NCI-H82 treated with DMSO at 0.1 percent for 48 hours (cell line): ENCODE data around the gene SLC16A3.
A peak's percentile ranks its signal among the peaks of the same experiment; 100 is the strongest.

Source experiments
- DNase-seq: peaks from one replicate; lab custom pipeline; 2025; ENCODE audit not compliant: unreplicated experiment; lab: John Stamatoyannopoulos, UW

The SLC16A3 gene

DNA sequence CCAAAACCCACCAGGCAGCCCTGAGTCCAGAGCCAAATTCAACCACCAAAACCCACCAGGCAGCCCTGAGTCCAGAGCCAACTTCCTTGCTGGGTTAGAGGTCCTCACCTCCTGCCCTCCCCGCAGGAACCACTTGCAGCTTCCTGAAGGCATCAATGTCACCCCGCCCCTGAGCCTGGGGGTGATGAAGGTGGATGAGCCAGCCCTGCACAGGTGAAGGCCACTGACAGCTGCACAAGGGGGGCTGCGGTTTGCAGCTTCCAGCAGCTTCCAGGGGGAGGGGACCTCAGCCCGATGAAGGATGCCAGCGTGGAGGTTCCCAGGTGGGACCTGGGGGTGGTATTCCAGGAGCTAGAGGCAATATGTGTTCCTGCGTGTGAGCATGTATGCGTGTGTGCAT lies 52.2 kb downstream of the SLC16A3 start:
- DNase-seq: no peak

DNA sequence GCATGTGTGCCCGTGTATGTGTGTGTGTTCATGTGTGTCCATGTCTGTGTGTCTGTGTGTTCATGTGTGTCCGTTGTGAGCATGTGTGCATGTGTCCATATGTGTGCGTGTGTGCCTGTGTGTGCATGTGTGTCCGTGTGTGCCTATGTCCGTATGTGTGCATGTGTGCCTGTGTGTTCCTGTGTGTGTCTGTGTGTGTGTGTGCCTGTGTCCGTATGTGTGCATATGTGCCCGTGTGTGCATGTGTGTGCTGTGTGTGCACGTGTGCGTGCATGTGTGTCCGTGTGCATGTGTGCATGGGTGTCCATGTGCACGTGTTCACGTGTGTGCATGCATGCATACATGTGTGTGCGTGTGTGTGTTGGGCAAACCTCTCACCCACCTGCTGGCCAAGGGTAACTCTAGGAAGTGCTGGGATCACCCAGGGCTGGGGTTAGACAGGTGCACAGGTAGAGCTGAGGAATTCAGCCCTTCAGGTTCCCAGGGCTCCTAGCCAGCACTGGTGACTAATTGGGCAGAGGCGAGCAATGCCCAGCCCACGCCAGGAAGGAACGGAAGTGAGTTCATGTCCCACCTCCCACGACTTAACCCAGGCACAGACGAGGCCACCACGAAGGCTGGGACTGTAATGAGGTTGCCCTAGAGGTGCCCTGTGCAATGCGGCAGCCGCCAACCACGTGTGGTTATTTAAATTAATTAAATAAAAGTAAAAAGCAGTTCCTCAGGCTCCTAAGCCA lies 52.8 kb downstream of the SLC16A3 start:
- DNase-seq: no peak

DNA sequence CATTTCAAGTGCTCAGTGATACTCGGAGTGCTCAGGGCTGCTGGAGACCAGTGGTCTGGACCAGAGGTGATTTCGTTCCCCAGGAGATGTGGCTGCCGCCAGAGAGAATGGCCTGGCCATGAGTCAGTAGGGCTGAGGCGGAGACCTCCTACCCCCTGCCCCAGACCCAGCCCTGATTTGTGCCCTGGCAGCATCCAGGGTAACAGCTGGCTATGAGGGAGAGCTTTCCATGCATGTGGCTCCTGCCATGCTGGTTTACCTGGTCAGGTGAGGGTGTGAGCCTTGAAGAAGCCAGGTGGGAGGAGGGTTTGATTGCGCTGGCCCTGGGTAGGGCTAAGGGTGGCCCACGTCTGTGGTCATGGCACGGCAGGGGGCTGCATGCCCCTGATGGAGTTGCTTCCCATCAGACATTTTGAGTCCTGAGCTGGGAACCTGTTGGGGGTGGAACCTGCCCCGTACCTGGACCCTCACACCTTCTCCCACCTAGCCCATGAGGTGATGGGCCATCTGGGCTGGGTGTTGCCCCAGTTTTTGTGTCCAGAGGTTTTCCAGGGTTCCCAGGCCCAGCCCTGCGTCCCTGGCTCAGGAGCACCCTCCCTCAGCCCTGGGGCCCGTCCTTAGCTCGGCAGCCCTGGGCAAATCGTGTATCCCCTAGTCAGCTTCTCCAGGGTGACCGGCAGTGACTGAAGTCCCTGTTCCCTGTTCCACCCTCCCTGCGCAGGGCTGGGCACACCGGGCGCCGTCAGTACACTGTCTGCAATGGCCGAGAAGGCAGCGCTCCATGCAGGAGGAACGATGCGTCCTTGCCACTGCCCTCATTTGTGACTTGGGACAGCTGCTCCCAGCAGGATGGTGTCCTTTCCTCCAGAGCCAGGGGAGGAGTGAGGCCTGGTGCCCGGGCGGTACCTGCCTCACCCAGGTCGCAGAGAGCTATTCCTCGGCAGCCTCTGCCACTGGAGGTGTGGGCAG lies 53.7 kb downstream of the SLC16A3 start:
- DNase-seq: no peak

DNA sequence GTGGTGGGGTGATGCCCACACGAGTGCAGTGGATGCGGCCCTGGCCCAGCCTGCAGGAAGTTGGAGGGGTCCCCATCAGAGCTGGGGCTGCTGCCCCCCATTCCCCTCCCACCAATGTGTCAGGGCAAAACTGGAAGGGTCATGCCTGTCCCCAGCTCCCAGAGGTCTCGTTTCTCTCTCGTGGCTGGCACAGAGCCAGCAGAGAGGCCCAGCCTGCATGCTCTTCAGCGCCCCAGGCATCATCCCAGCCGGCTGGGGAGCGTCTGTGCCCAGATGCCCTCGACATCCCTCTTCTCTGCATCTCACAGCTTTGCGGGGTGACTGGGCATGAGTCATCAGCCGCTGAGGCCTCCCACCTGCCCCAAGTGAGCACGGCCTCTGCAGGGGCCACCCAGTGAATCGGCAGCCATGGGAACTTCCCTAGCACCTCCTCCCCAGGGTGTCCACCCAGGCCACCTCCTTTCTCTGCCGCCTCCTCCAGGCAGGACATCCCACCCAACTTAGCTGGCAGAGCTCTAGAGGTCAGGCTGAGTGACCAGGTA lies 54.4 kb downstream of the SLC16A3 start:
- DNase-seq: no peak

DNA sequence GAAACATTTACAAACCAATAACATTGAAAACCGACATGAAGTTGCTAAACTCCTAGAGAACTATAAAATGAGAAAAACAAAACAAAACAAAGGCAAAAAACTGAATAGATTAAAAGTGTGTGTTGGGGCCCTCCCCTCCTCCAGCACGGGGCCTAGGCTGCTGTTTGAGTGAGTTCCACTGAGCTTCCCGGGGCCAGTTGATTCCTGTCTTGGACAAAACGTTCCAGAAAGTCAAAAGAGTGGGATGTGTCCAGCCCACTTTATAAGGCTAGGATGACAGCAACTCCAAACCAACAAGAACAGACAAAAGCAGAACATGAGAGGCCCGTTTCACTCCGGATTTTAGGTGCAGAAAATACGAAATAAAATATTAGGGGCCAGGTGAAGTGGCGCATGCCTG lies 56.3 kb downstream of the SLC16A3 start:
- no peak for DNase-seq

DNA sequence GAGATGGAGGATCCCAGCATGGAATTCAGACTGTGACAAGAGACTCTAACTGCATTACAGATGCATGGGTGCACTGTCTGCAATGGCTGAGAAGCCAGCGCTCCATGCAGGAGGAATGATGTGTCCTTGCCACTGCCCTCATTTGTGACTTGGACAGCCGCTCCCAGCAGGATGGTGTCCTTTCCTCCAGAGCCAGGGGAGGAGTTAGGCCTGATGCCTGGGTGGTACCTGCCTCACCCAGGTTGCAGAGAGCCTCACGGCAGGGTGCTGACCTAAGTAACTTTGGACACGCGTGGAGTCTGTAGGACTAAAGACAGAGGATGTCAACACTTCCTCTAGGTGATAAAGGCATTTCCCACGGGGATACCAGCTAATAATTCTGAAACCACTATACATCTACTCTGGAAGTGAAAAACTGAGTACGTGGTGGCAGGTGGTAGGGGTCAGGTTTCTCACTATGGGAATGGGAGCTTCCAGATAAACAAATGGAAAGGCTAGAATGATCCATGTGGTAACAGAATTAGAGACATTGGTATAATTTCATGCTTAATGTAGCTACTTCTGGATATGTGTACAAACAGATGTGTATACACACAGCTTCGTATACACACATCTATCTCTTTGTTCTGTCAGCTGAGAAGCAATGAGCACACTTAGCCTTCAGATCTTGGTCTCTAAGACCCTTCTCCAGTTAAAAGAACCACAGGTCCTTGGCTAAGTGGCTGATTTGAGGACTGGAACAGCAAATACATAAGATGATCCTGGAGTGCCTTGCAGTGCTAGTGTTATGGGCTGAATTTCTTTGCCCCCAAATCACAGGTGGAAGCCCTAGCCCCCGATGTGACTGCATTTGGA lies 58.4 kb downstream of the SLC16A3 start:
- no peak for DNase-seq

DNA sequence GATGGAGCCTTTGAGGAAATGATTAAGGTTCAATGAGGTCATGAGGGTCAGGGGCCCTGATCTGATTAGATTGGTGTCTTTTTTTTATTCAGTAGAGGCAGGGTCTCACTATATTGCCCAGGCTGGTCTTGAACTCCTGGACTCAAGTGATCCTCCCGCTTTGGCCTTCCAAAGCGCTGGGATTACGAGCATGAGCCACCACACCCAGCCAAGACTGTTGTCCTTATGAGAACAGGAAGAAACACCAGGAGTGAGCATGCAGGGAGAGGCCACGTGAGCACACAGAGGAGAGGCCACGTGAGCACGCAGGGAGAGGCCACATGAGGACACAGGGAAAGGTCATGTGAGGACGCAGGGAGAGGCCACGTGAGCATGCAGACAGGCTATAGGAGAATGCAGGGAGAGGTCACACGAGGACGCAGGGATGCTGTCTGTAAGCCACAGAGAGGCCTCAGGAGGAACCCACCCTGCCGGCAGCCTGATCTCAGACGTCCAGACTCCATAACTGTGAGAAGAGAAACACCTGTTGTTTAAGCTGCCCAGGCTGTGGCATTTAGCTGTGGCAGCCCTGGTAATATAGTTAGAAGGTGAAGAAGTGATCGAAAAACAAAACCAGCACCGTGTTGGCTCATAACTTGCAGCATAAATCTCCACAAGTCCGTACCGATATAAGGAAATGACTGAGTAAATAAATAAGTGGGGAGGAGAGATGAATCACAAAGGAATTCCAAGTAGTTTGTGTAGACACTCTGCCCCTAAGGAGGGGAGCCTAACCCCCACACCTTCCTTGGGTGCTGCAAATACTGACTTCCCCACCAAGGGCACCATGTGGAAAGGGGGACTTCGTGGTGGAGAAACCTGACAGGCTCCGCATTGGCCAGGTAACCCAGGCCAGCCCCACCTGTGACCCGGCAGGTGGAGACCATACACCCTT lies 59.3 kb downstream of the SLC16A3 start:
- peak; percentile 51 for DNase-seq
